BLaER1 (cell line): ENCODE data around the gene EIF4G3.
"Not testable (repeated sequence)": the region's sequence is repeated elsewhere in the genome, so short reads cannot be mapped to it uniquely, and the experiment has no call there.

Experiments used
- H3K27ac ChIP-seq: shearing (Covaris generic); formaldehyde crosslinking; 2 replicates; pipeline ENCODE4 v1.8.1; 2022
- H3K27me3 ChIP-seq: shearing (Covaris generic); formaldehyde crosslinking; 2 replicates; pipeline ENCODE4 v1.8.1; 2022
- H3K36me3 ChIP-seq: shearing (Covaris generic); formaldehyde crosslinking; 2 replicates; pipeline ENCODE4 v1.8.1; 2022
- H3K4me1 ChIP-seq: shearing (Covaris generic); formaldehyde crosslinking; 2 replicates; pipeline ENCODE4 v1.8.1; 2022
- H3K4me2 ChIP-seq: shearing (Covaris generic); formaldehyde crosslinking; 2 replicates; pipeline ENCODE4 v1.8.1; 2022
- H3K4me3 ChIP-seq: shearing (Covaris generic); formaldehyde crosslinking; 2 replicates; pipeline ENCODE4 v1.8.1; 2022
- H3K9ac ChIP-seq: shearing (Covaris generic); formaldehyde crosslinking; 2 replicates; pipeline ENCODE4 v1.8.1; 2022
- H3K9me3 ChIP-seq: shearing (Covaris generic); formaldehyde crosslinking; 2 replicates; pipeline ENCODE4 v1.8.1; 2022
- H4K20me1 ChIP-seq: shearing (Covaris generic); formaldehyde crosslinking; 2 replicates; pipeline ENCODE4 v1.8.1; 2022
- Cebpa-rat ChIP-seq: shearing (Covaris generic); IDR thresholded peaks from 2 replicates; pipeline ENCODE4 v1.8.1; 2022

The EIF4G3 gene

DNA sequence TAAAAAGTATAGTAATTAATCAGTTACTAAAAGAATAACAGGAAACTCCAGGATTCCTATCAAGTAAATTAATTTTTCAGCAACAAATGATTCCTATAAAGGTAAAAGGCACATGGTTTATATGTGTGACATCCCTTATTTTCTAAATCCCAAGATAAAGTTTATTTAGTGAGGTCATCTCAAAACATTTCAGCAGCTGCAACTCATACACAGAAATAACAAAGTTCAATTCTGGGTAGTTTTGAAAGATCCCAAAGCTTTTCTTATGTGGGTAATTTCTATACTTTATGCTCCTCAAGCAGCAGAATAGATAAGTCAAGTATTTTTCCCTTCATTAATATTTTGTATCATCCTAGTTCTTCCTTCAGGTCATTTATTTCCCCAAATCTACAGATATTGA, 117.7 kb downstream of the EIF4G3 start:
- Histone ChIP-seq H3K4me3 (no peak overlapping the region), H3K36me3 (0 out of 2 replicates have a peak, but pooled peaks cover 3% of the 10 kb centered on the region), H3K9ac (no peak overlapping the region), H4K20me1 (0 out of 2 replicates have a peak, but pooled peaks cover 10% of the 10 kb centered on the region), H3K4me1 (no peaks in the 10 kb centered on the region), H3K9me3 (no peaks in the 10 kb centered on the region), H3K27me3 (no peaks in the 10 kb centered on the region), H3K4me2 (no peak overlapping the region), H3K27ac (no peak overlapping the region)
- TF ChIP-seq Cebpa-rat: no peak

DNA sequence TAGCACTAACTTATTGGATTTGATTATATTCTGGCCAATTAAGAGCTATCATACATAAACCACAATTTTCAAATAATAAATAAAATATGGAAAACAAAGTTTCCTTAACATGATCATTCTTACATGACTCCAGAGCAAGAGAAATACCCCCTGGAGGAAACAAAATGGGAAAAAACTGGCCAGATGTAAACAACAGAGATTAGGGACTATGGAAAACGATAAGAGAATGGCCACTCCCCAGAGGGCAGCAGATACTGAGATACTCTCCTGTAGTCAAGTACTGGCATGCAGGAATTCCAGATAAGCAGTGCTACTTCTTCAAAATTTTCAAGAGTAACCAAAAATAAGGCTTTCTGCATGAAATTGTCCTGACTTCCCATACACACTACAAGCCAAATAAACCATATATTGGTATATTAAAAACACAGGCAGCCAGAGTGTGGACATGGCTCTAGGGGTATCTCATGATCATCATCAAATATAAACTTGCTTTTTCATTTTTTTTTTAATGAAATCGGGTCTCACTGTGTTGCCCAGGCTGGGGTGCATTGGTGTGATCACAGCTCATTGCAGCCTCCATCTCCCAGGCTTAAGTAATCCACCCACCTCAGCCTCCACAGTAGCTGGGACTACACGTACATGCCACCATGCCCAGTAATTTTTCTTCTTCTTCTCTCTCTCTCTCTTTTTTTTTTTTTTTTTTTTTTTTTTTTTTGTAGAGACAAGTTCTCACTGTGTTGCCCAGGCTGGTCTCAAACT, 118.5 kb downstream of the EIF4G3 start:
- H3K4me1 ChIP-seq: no peaks in the 10 kb centered on the region
- no peak for TF ChIP-seq Cebpa-rat
- H3K4me3 ChIP-seq: no peak overlapping the region
- 0 out of 2 replicates have a peak, but pooled peaks cover 10% of the 10 kb centered on the region for H4K20me1 ChIP-seq
- H3K9ac ChIP-seq: no peak overlapping the region
- no peak overlapping the region for H3K4me2 ChIP-seq
- no peak overlapping the region for H3K27ac ChIP-seq
- no peaks in the 10 kb centered on the region for H3K9me3 ChIP-seq
- H3K36me3 ChIP-seq: no peaks in the 10 kb centered on the region
- no peaks in the 10 kb centered on the region for H3K27me3 ChIP-seq

DNA sequence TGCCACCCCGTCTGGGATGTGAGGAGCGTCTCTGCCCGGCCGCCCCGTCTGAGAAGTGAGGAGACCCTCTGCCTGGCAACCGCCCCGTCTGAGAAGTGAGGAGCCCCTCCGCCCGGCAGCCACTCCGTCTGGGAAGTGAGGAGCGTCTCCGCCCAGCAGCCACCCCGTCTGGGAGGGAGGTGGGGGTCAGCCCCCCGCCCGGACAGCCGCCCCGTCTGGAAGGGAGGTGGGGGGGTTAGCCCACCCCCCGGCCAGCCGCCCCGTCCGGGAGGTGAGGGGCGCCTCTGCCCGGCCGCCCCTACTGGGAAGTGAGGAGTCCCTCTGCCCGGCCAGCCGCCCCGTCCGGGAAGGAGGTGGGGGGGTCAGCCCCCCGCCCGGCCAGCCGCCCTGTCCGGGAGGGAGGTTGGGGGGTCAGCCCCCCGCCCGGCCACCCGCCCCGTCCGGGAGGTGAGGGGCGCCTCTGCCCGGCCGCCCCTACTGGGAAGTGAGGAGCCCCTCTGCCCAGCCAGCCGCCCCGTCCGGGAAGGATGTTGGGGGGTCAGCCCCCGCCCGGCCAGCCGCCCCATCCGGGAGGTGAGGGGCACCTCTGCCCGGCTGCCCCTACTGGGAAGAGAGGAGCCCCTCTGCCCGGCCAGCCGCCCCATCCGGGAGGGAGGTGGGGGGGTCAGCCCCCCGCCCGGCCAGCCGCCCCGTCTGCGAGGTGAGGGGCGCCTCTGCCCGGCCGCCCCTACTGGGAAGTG, 123.3 kb downstream of the EIF4G3 start:
- not testable (repeated sequence) for H3K4me3 ChIP-seq, H3K27me3 ChIP-seq, H3K4me1 ChIP-seq, H3K4me2 ChIP-seq, H3K9ac ChIP-seq, H3K9me3 ChIP-seq, H3K27ac ChIP-seq
- Histone ChIP-seq H4K20me1 (peaks cover 10% of the 10 kb centered on the region; the same call in 1 of the 2 replicates), H3K36me3 (peaks cover 11% of the 10 kb centered on the region)

- no peak for TF ChIP-seq Cebpa-rat
- Histone ChIP-seq H3K4me3 (no peak overlapping the region), H3K4me2 (no peak overlapping the region), H3K36me3 (peaks cover 19% of the 10 kb centered on the region), H3K9ac (no peak overlapping the region), H3K9me3 (peaks cover 3% of the 10 kb centered on the region; the same call in 1 of the 2 replicates), H3K27me3 (no peaks in the 10 kb centered on the region), H3K27ac (no peak overlapping the region), H4K20me1 (peaks cover 20% of the 10 kb centered on the region; the same call in 1 of the 2 replicates), H3K4me1 (peaks cover 19% of the 10 kb centered on the region)
Observed at GRCh38 chr1:21052034-21052433, 124.7 kb downstream of the EIF4G3 start.

DNA sequence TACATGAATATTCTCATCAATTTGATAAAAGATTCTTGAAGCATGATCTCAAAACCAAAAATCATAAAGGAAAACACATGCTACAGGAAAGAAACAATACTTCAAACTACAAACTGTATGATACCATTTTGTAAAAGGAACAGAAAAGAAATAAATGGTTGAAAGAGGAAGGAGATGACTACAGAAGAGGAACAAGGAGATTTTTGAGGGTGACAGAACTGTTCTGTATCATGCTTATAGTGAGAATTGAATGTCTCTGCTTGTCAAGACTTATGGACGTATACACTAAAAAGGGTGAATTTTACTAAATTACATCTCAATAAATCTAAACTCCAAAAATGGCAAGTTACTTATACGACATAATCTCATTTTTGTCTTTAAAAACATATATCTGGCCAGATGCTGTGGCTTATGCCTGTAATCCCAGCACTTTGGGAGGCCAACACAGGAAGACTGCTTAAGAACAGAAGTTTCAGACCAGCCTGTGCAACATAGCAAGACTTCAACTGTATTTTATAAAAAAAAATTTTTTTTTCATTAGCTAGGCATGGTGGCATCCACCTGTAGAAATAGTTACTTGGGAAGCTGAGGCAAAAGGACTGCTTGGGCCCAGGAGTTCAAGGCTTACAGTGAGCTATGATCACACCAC, 125.4 kb downstream of the EIF4G3 start:
- no peak overlapping the region for H3K4me3 ChIP-seq
- H3K4me2 ChIP-seq: no peak overlapping the region
- H3K27me3 ChIP-seq: no peaks in the 10 kb centered on the region
- H3K36me3 ChIP-seq: peaks cover 25% of the 10 kb centered on the region
- H3K9ac ChIP-seq: no peak overlapping the region
- TF ChIP-seq Cebpa-rat: no peak
- H3K27ac ChIP-seq: no peak overlapping the region
- H3K9me3 ChIP-seq: peaks cover 3% of the 10 kb centered on the region; the same call in 1 of the 2 replicates
- H3K4me1 ChIP-seq: peaks cover 25% of the 10 kb centered on the region
- peaks cover 27% of the 10 kb centered on the region for H4K20me1 ChIP-seq

DNA sequence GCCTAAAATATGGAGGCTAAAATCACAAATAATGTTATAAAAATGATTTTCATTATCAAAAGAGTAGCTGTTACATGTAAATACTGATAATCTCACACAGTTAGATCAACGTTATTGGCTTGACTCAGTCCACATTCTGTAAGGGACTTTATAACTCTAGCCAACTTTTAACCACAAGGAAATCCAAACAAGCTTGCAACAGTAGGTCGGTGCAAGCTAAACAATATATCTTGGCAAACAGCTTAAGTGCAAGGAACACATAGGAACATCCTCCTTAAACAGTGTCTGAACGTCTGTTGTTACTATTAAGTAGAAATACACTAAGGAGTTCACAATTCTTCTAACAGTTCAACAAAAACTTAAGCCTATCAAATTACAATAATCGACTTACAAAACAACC, 126.7 kb downstream of the EIF4G3 start:
- no peak for TF ChIP-seq Cebpa-rat
- Histone ChIP-seq H3K36me3 (peaks cover 30% of the 10 kb centered on the region), H3K4me1 (peaks cover 32% of the 10 kb centered on the region), H3K4me3 (no peak overlapping the region), H3K27me3 (no peaks in the 10 kb centered on the region), H3K9ac (no peak overlapping the region), H3K9me3 (peaks cover 3% of the 10 kb centered on the region; the same call in 1 of the 2 replicates), H4K20me1 (peaks cover 40% of the 10 kb centered on the region), H3K27ac (no peak overlapping the region), H3K4me2 (no peak overlapping the region)

GRCh38 chr1:21048462-21048861, 128.2 kb downstream of the EIF4G3 start:
- H3K36me3 ChIP-seq: peaks cover 34% of the 10 kb centered on the region
- TF ChIP-seq Cebpa-rat: no peak
- H3K9me3 ChIP-seq: peaks cover 3% of the 10 kb centered on the region; the same call in 1 of the 2 replicates
- no peaks in the 10 kb centered on the region for H3K27me3 ChIP-seq
- H3K9ac ChIP-seq: no peak overlapping the region
- peaks cover 54% of the 10 kb centered on the region for H4K20me1 ChIP-seq
- H3K4me1 ChIP-seq: peaks cover 32% of the 10 kb centered on the region
- peak overlapping the region; percentile 52 for H3K4me2 ChIP-seq
- no peak overlapping the region for H3K27ac ChIP-seq
- H3K4me3 ChIP-seq: no peak overlapping the region

DNA sequence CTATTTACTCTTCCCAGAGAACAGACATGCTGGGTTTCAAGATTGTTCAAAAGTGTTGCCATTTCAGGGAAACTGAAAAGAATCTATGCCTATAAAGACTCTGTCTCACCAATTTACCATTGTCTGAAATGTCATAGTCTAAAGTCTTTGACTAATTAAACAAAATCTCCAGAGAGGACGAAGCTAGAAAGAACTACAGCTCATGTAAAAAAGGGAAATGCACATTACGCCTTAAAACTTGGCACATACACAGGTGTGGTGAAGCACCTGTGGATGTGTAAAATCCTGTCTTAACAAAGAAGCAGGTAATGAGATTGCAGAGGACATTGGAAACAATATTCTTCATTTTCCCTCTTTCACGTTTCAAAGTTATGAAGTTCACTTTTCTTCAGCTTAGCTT, 130.6 kb downstream of the EIF4G3 start:
- H3K9ac ChIP-seq: no peak overlapping the region
- no peak for TF ChIP-seq Cebpa-rat
- no peak overlapping the region for H3K27ac ChIP-seq
- no peak overlapping the region for H3K4me3 ChIP-seq
- peaks cover 32% of the 10 kb centered on the region for H3K4me1 ChIP-seq
- H3K36me3 ChIP-seq: peaks cover 45% of the 10 kb centered on the region
- no peaks in the 10 kb centered on the region for H3K27me3 ChIP-seq
- H3K4me2 ChIP-seq: 0 out of 2 replicates have a peak overlapping the region, but pooled peaks have one; percentile 8
- peaks cover 3% of the 10 kb centered on the region; the same call in 1 of the 2 replicates for H3K9me3 ChIP-seq
- H4K20me1 ChIP-seq: peaks cover 65% of the 10 kb centered on the region

DNA sequence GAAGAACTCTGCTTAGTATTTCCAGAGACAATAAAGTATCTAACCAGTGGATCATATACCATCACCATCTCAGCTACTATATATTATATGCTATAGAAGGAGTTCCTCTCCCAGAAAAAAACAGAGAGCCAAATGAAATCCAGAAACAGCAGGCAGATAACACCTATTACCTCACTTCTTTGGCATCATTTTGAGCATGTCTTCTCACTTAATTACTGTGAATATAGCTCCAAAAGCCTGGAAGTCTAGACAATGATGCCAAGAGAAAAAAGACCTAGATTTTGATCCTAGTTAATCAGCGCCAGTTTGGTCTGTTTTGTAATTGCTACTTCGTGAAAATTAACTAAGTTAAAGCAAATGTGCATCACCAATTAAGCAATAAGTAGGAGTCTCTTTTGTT, 131.3 kb downstream of the EIF4G3 start:
- Histone ChIP-seq H3K36me3 (peaks cover 46% of the 10 kb centered on the region), H3K4me2 (no peak overlapping the region), H3K27me3 (no peaks in the 10 kb centered on the region), H3K9ac (no peak overlapping the region), H4K20me1 (peaks cover 65% of the 10 kb centered on the region), H3K9me3 (peaks cover 2% of the 10 kb centered on the region; the same call in 1 of the 2 replicates), H3K4me3 (no peak overlapping the region), H3K4me1 (peaks cover 32% of the 10 kb centered on the region), H3K27ac (no peak overlapping the region)
- TF ChIP-seq Cebpa-rat: no peak
